Upper lobe of left lung (tissue), 4 donors: ENCODE measurements around the gene TMPRSS13.

ENCODE experiments used
- POLR2A ChIP-seq, 4 donors: fragments of 450-650 bp; IDR thresholded peaks; one replicate each; pipeline ENCODE4 v1.5.1; 2016 to 2017; ENCODE audit warnings: antibody characterized with exemption in 4 of 4, mild to moderate bottlenecking in 2 of 4
- TF ChIP-seq, protein P1 (sequence below), 6 experiments: fragments of 450-650 bp in 4 of 6; fragments of 200-600 bp in 2 of 6; sonication (generic) in 2 of 6; IDR thresholded peaks; one replicate each; pipeline ENCODE4 v1.5.1; 2016 to 2019; ENCODE audit warnings: antibody characterized with exemption in 6 of 6

DNA sequence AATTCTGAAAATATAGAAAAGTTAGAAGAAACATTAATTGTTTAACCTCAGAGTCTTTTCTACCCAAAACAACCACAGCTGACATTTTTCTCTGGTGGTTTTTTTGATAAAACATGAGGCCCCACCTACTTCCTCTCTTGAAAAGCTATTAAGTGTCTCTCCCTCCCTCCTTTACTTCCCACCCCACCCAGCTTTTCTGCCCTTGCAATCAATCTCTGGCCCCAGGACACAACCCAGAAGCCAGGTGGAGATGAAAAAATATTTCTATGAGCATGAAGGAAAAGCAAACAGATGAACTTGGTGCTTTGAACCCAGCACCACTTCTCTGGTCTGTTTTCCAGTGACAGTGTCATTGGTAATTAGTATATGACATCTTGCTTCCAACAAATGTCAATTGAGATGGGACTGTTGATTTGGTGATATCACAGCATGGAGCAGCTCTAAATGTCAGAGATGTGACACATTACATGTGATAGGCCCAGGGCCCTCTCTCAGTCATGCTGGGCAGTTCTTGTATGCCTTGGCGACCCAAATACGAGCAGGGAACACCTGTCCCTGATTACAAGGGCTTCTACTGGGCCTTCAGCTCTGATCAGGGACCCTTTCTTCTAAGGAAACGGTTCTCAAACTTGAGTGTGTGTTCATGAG is 23.9 kb upstream of the TMPRSS13 start:
- no peak for TF ChIP-seq POLR2A (IDR thresholded peaks at IDR 0.05)
- TF ChIP-seq, protein P1, sequence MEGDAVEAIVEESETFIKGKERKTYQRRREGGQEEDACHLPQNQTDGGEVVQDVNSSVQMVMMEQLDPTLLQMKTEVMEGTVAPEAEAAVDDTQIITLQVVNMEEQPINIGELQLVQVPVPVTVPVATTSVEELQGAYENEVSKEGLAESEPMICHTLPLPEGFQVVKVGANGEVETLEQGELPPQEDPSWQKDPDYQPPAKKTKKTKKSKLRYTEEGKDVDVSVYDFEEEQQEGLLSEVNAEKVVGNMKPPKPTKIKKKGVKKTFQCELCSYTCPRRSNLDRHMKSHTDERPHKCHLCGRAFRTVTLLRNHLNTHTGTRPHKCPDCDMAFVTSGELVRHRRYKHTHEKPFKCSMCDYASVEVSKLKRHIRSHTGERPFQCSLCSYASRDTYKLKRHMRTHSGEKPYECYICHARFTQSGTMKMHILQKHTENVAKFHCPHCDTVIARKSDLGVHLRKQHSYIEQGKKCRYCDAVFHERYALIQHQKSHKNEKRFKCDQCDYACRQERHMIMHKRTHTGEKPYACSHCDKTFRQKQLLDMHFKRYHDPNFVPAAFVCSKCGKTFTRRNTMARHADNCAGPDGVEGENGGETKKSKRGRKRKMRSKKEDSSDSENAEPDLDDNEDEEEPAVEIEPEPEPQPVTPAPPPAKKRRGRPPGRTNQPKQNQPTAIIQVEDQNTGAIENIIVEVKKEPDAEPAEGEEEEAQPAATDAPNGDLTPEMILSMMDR (IDR thresholded peaks at IDR 0.05), result no peak
